HG03439 (cell line): ENCODE measurements around the gene ASB2.

ENCODE experiments used
- ATAC-seq: cut with Tn5 transposase; IDR thresholded peaks from one replicate; pipeline ENCODE4 v1.9.1; 2021; ENCODE audit warnings: mild to moderate bottlenecking, moderate library complexity; ENCODE audit not compliant: unreplicated experiment

Gene ASB2

GRCh38 chr14:93962701-93963601, 13.4 kb downstream of the ASB2 start:
- ATAC-seq = peak; percentile 49

- ATAC-seq = no peak
Measured at GRCh38 chr14:93961620-93962019, 14.8 kb downstream of the ASB2 start.

GRCh38 chr14:93960774-93961438, 15.5 kb downstream of the ASB2 start:
- no peak for ATAC-seq

- ATAC-seq = no peak
Measured at GRCh38 chr14:93960108-93960475, 16.3 kb downstream of the ASB2 start.

- ATAC-seq = peak; percentile 72
Measured at GRCh38 chr14:93959239-93960107, 16.9 kb downstream of the ASB2 start.

- ATAC-seq = no peak
Measured at GRCh38 chr14:93958567-93959238, 17.7 kb downstream of the ASB2 start.

- no peak for ATAC-seq
Measured at GRCh38 chr14:93957751-93958566, 18.4 kb downstream of the ASB2 start.

- ATAC-seq = no peak
Measured at GRCh38 chr14:93957333-93957710, 19.0 kb downstream of the ASB2 start.

GRCh38 chr14:93956514-93957332, 19.6 kb downstream of the ASB2 start:
- ATAC-seq = no peak

- no peak for ATAC-seq
Measured at GRCh38 chr14:93955850-93956481, 20.4 kb downstream of the ASB2 start.

- no peak for ATAC-seq
Measured at GRCh38 chr14:93954900-93955849, 21.2 kb downstream of the ASB2 start.

GRCh38 chr14:93954516-93954830, 21.9 kb downstream of the ASB2 start:
- ATAC-seq = no peak

GRCh38 chr14:93953739-93954515, 22.4 kb downstream of the ASB2 start:
- ATAC-seq = no peak

- ATAC-seq = no peak
Measured at GRCh38 chr14:93953263-93953662, 23.1 kb downstream of the ASB2 start.

- no peak for ATAC-seq
Measured at GRCh38 chr14:93952829-93953228, 23.5 kb downstream of the ASB2 start.

GRCh38 chr14:93951635-93952540, 24.5 kb downstream of the ASB2 start:
- no peak for ATAC-seq
